ENCODE results near the gene CCRL2.
"Not testable (repeated sequence)": the region's sequence is repeated elsewhere in the genome, so short reads cannot be mapped to it uniquely, and the experiment has no call there.

Gene CCRL2

GRCh38 chr3:46405301-46406019 is 1.6 kb upstream of the CCRL2 start:
- no peak for DNase-seq (ENCODE audit: low read depth)

- no peak for DNase-seq (ENCODE audit: low read depth)
Measured at GRCh38 chr3:46406443-46406787, 644 bp upstream of the CCRL2 start.

- no peak for DNase-seq (ENCODE audit: low read depth)
Measured at GRCh38 chr3:46407970-46408369, 911 bp downstream of the CCRL2 start.

GRCh38 chr3:46408853-46409252 is 1.8 kb downstream of the CCRL2 start:
- DNase-seq (ENCODE audit: low read depth), result no peak

- DNase-seq (ENCODE audit: low read depth), result no peak
Measured at GRCh38 chr3:46409739-46410489, 2.9 kb downstream of the CCRL2 start.

- no peak for DNase-seq (ENCODE audit: low read depth)
Measured at GRCh38 chr3:46410669-46411068, 3.6 kb downstream of the CCRL2 start.

GRCh38 chr3:46411271-46411670 is 4.2 kb downstream of the CCRL2 start:
- DNase-seq (ENCODE audit: low read depth), result no peak

- no peak for DNase-seq (ENCODE audit: low read depth)
Measured at GRCh38 chr3:46412786-46413298, 5.8 kb downstream of the CCRL2 start.

- no peak for DNase-seq (ENCODE audit: low read depth)
Measured at GRCh38 chr3:46413951-46414350, 6.9 kb downstream of the CCRL2 start.

GRCh38 chr3:46414739-46415138 is 7.7 kb downstream of the CCRL2 start:
- DNase-seq (ENCODE audit: low read depth), result no peak

- DNase-seq (ENCODE audit: low read depth), result no peak
Measured at GRCh38 chr3:46416125-46416810, 9.2 kb downstream of the CCRL2 start.

- no peak for DNase-seq (ENCODE audit: low read depth)
Measured at GRCh38 chr3:46416811-46417510, 9.9 kb downstream of the CCRL2 start.

GRCh38 chr3:46417841-46418611 is 11.0 kb downstream of the CCRL2 start:
- no peak for DNase-seq (ENCODE audit: low read depth)

- no peak for DNase-seq (ENCODE audit: low read depth)
Measured at GRCh38 chr3:46419816-46420215, 12.8 kb downstream of the CCRL2 start.

GRCh38 chr3:46420931-46421330 is 13.9 kb downstream of the CCRL2 start:
- no peak for DNase-seq (ENCODE audit: low read depth)

- DNase-seq (ENCODE audit: low read depth), result no peak
Measured at GRCh38 chr3:46422617-46423016, 15.6 kb downstream of the CCRL2 start.

- DNase-seq (ENCODE audit: low read depth), result no peak
Measured at GRCh38 chr3:46423588-46423987, 16.5 kb downstream of the CCRL2 start.

GRCh38 chr3:46426476-46426875 is 19.4 kb downstream of the CCRL2 start:
- DNase-seq (ENCODE audit: low read depth), result not testable (repeated sequence)

GRCh38 chr3:46427404-46427803 is 20.3 kb downstream of the CCRL2 start:
- not testable (repeated sequence) for DNase-seq (ENCODE audit: low read depth)

GRCh38 chr3:46427916-46428833 is 21.1 kb downstream of the CCRL2 start:
- no peak for DNase-seq (ENCODE audit: low read depth)

Measured in stimulated activated CD8-positive, alpha-beta memory T cell treated with anti-CD3 and anti-CD28 coated beads, Interleukin-15, amount 100 ng/mL, for 1 hour (primary cell).